Large intestine (tissue), 3 donors: Measurements from ENCODE around the gene RYR2. TPM values are rescaled to one million over a fixed set of nuclear protein-coding genes. Genes with fewer than 3 reads are reported as not detected.

Source experiments
- DNase-seq, 2 donors: peaks; one replicate each; pipeline versions ENCODE4 v3.0.0 to v3.0.0-alpha.2; 2013
- H3K27ac ChIP-seq: one replicate; pipeline ENCODE4 v1.5.1; 2013; ENCODE audit warnings: low read length
- H3K27me3 ChIP-seq: 2 replicates; pipeline ENCODE4 v1.6.1; 2013; ENCODE audit warnings: low read length; ENCODE audit not compliant: control insufficient read depth, insufficient read depth
- H3K36me3 ChIP-seq: 2 replicates; pipeline ENCODE4 v1.6.1; 2013; ENCODE audit warnings: low read length; ENCODE audit not compliant: control insufficient read depth, insufficient read depth
- H3K4me1 ChIP-seq: one replicate; pipeline ENCODE4 v1.6.1; 2013; ENCODE audit warnings: low read length; ENCODE audit not compliant: control insufficient read depth, insufficient read depth
- H3K4me3 ChIP-seq: one replicate; pipeline ENCODE4 v1.5.1; 2013; ENCODE audit warnings: low read length
- H3K9me3 ChIP-seq: one replicate; pipeline ENCODE4 v1.6.1; 2013; ENCODE audit warnings: mild to moderate bottlenecking, low read depth, low read length, moderate library complexity; ENCODE audit not compliant: control insufficient read depth
- WGBS: methylation state at CpG from one replicate; pipeline ENCODE4 v1.1.5; 2013; ENCODE audit warnings: low lambda C conversion rate; ENCODE audit not compliant: insufficient coverage; 5-methylcytosine and 5-hydroxymethylcytosine counted together
- polyA plus RNA-seq: library from polyadenylated mRNA; unstranded; fragments of 120-200 nt; gene quantifications from one replicate; pipeline ENCODE4 v1.2.1, GENCODE V29; 2013

The RYR2 gene
- polyA plus RNA-seq, 1 donor = 4.3 TPM

GRCh38 chr1:237503292-237503691 is 461.3 kb downstream of the RYR2 start:
- no peak overlapping the region for H3K27ac ChIP-seq
- DNase-seq = no peak
- WGBS = no CpG with 5 or more reads among the region's 8 CpGs

DNA sequence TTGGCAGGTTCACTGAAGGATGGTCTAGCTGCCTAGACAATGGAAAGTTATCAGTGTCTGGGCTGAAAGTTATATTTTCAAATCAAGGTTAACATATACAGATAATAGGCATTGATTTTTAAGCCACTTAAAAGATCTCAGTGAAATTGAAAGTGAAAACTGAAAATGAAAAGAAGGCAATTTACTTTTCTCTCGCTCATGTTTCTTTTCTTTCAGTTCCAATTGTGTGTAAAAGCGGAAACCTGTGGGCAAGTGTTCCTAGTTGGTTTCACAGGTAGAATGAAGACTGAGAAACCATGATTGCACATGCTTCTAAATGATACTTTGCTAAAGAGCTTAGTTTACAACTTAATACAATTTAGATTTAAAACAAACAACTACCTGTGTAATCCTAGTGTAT is 465.0 kb downstream of the RYR2 start:
- Histone ChIP-seq H3K4me3 (no peak overlapping the region), H3K27ac (no peak overlapping the region), H3K4me1 (no peaks in the 10 kb centered on the region), H3K27me3 (no peaks in the 10 kb centered on the region), H3K36me3 (no peaks in the 10 kb centered on the region), H3K9me3 (no peaks in the 10 kb centered on the region)
- DNase-seq = no peak
- WGBS = no CpG with 5 or more reads among the region's 2 CpGs

More at GRCh38 chr1:237503292-237503691, 461.3 kb downstream of the RYR2 start:
- H3K4me3 ChIP-seq = no peak overlapping the region
- no peaks in the 10 kb centered on the region for H3K4me1 ChIP-seq
- no peaks in the 10 kb centered on the region for H3K27me3 ChIP-seq
- H3K9me3 ChIP-seq = no peaks in the 10 kb centered on the region
- H3K36me3 ChIP-seq = no peaks in the 10 kb centered on the region

DNA sequence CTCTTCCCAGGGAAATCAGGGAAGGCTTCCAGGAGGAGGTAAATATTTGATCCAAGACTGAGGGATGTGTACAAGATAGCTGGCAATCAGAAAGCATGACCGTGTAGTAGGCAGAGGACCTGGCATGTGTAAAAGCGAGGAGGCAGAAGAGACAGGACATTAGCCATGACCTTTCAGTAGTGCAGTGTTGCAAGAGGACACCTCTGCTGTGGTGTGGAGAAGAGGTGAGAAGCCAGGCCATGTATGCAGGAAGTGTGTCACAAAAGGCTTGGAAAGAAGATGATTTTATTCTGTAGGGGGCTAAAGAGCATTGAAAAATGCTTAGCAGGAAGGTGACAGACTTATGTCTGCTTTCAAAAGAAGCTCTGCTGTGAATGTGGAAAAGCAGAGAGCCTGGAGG is 467.8 kb downstream of the RYR2 start:
- no peaks in the 10 kb centered on the region for H3K36me3 ChIP-seq
- no peaks in the 10 kb centered on the region for H3K9me3 ChIP-seq
- H3K27ac ChIP-seq = no peak overlapping the region
- H3K4me1 ChIP-seq = no peaks in the 10 kb centered on the region
- 100% methylated on average over 1 of the region's 2 CpGs for WGBS
- H3K27me3 ChIP-seq = no peaks in the 10 kb centered on the region
- DNase-seq = no peak
- no peak overlapping the region for H3K4me3 ChIP-seq

GRCh38 chr1:237525102-237525501 is 483.1 kb downstream of the RYR2 start:
- Histone ChIP-seq H3K27ac (no peak overlapping the region), H3K4me1 (no peaks in the 10 kb centered on the region), H3K9me3 (no peaks in the 10 kb centered on the region), H3K36me3 (no peaks in the 10 kb centered on the region), H3K27me3 (no peaks in the 10 kb centered on the region), H3K4me3 (no peak overlapping the region)
- 100% methylated on average over 3 of the region's 3 CpGs for WGBS
- DNase-seq = no peak

- Histone ChIP-seq H3K27ac (no peak overlapping the region), H3K4me1 (no peaks in the 10 kb centered on the region), H3K36me3 (no peaks in the 10 kb centered on the region), H3K9me3 (no peaks in the 10 kb centered on the region), H3K4me3 (no peak overlapping the region), H3K27me3 (no peaks in the 10 kb centered on the region)
- no peak for DNase-seq
- no CpG with 5 or more reads among the region's 4 CpGs for WGBS
Measured at GRCh38 chr1:237527761-237528160, 485.8 kb downstream of the RYR2 start.

DNA sequence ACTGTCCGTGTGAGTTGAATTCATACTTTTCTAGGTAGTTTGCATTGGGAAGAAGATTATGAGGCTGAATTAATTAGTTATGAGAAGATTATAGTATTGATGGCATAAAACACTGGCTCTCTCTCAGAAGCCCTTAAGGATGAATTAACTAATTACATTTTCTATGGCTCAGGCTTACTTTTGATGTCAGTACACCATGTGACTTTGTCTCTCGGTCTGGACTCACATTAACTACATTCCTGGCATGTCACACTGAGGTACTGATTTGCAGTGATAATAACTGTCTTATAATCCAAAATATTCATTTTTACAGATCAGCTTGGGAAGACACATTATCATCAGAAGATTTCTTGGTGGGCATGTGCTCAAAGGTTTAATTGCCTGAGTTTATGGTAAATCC is 486.6 kb downstream of the RYR2 start:
- no peaks in the 10 kb centered on the region for H3K27me3 ChIP-seq
- no peaks in the 10 kb centered on the region for H3K36me3 ChIP-seq
- no peak for DNase-seq
- H3K4me3 ChIP-seq = no peak overlapping the region
- no CpG with 5 or more reads among the region's 2 CpGs for WGBS
- no peaks in the 10 kb centered on the region for H3K9me3 ChIP-seq
- no peaks in the 10 kb centered on the region for H3K4me1 ChIP-seq
- no peak overlapping the region for H3K27ac ChIP-seq

DNA sequence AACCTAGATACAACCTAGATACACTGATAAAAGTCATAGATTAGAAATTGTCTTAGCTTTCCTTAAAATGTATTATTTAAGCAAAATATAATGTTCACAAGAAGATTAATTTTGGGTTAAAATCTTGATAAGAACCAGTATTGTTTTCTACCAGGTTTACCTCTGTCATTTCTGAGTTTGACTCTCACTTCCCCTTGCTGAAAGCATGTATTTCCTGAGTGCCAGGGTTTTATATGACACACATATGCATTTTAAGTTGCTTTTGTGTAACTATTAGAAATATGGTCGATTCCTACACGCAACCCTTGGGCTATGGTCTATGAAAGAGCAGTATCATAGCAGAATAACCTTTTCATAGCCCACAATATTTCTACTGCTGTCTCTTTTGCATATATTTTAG is 497.1 kb downstream of the RYR2 start:
- Histone ChIP-seq H3K9me3 (no peaks in the 10 kb centered on the region), H3K4me1 (no peaks in the 10 kb centered on the region)
- no CpG with 5 or more reads among the region's 2 CpGs for WGBS

GRCh38 chr1:237542525-237543418 is 500.8 kb downstream of the RYR2 start:
- Histone ChIP-seq H3K27me3 (no peaks in the 10 kb centered on the region), H3K4me3 (no peak overlapping the region)
- no CpG with 5 or more reads among the region's 5 CpGs for WGBS

More for the DNA sequence above, 497.1 kb downstream of the RYR2 start:
- Histone ChIP-seq H3K36me3 (no peaks in the 10 kb centered on the region), H3K4me3 (no peak overlapping the region), H3K27me3 (no peaks in the 10 kb centered on the region), H3K27ac (no peak overlapping the region)
- no peak for DNase-seq

DNA sequence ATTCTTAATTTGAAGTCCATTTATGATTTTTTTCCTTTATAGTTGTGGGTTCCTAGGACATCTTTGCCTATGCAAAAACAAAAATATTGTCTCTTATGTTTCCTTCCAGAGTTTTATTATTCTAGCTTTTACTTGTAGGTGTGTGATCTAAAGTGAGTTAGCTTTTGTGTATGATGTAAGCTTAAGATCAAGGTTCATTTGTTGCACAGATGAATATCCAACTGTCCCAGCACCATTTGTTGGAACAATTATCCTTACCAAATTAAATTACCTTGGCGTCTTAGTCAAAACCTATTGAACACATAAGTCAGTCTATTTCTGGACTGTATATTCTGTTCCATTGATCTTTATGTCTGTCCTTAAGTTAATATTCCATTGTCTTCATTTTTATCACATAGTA is 511.1 kb downstream of the RYR2 start:
- DNase-seq = no peak
- no peak overlapping the region for H3K4me3 ChIP-seq
- no peak overlapping the region for H3K27ac ChIP-seq
- no peaks in the 10 kb centered on the region for H3K9me3 ChIP-seq
- WGBS = 100% methylated on average over 1 of the region's 1 CpG
- no peaks in the 10 kb centered on the region for H3K36me3 ChIP-seq
- H3K27me3 ChIP-seq = no peaks in the 10 kb centered on the region
- no peaks in the 10 kb centered on the region for H3K4me1 ChIP-seq

More at GRCh38 chr1:237542525-237543418, 500.8 kb downstream of the RYR2 start:
- Histone ChIP-seq H3K36me3 (no peaks in the 10 kb centered on the region), H3K9me3 (no peaks in the 10 kb centered on the region), H3K4me1 (no peaks in the 10 kb centered on the region), H3K27ac (no peak overlapping the region)
- no peak for DNase-seq

DNA sequence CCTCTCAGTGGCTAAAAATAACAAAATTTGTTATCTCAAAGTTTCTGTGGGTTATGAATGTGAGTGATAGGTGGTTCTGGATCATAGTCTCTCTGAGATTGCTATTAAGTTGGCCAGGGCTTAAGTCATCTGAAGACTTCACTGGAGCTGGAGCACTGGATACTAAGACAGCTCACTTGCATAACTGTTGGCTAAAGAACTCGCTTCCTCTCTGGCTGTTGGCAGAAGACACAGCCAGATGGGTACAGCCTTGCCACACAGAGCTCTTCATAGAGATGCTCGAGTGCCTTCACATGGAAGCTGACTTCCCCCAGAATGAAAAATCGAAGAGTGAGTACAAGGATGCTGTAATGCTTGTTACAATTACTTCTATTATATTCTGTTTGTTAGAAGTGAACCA is 514.9 kb downstream of the RYR2 start:
- Histone ChIP-seq H3K27ac (no peak overlapping the region), H3K9me3 (no peaks in the 10 kb centered on the region), H3K4me3 (no peak overlapping the region), H3K36me3 (no peaks in the 10 kb centered on the region), H3K27me3 (no peaks in the 10 kb centered on the region), H3K4me1 (no peaks in the 10 kb centered on the region)
- no peak for DNase-seq
- WGBS = no CpG with 5 or more reads among the region's 3 CpGs
